CD4-positive, alpha-beta T cell treated with Interleukin-2 at 100 ng/mL for 4 hours (primary cell): ENCODE measurements around the gene CD163L1.

Experiments
- DNase-seq: peaks from one replicate; pipeline ENCODE4 v3.0.0-alpha.2; 2020; ENCODE audit warnings: low spot score

The CD163L1 gene

GRCh38 chr12:7324176-7324575 is 119.8 kb downstream of the CD163L1 start:
- no peak for DNase-seq

GRCh38 chr12:7322599-7322998 is 121.4 kb downstream of the CD163L1 start:
- DNase-seq, result no peak

GRCh38 chr12:7321624-7322023 is 122.3 kb downstream of the CD163L1 start:
- DNase-seq, result no peak

GRCh38 chr12:7319930-7320329 is 124.0 kb downstream of the CD163L1 start:
- DNase-seq, result no peak

- DNase-seq, result no peak
Observed at GRCh38 chr12:7310070-7310469, 133.9 kb downstream of the CD163L1 start.
